ENCODE measurements around the gene MED25.

DNA sequence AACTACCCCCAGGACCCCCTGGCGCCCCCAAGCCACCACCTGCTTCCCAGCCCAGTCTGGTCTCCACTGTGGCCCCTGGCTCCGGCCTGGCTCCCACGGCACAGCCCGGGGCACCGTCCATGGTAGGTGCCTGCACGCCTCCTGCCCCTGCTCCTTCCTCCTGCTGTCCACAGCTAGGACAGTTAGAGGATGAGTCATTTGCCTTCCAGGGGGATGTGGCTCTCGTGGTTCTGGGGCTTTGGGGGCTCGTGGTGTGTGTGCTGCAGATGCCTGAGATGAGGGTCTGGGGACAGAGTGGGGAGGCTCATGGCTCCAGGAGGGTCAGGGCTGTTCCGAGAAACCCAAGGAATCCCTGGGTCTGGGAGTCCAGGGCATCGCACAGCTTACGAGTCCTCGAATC is 12.7 kb downstream of the MED25 start:
- TF ChIP-seq, protein P1, sequence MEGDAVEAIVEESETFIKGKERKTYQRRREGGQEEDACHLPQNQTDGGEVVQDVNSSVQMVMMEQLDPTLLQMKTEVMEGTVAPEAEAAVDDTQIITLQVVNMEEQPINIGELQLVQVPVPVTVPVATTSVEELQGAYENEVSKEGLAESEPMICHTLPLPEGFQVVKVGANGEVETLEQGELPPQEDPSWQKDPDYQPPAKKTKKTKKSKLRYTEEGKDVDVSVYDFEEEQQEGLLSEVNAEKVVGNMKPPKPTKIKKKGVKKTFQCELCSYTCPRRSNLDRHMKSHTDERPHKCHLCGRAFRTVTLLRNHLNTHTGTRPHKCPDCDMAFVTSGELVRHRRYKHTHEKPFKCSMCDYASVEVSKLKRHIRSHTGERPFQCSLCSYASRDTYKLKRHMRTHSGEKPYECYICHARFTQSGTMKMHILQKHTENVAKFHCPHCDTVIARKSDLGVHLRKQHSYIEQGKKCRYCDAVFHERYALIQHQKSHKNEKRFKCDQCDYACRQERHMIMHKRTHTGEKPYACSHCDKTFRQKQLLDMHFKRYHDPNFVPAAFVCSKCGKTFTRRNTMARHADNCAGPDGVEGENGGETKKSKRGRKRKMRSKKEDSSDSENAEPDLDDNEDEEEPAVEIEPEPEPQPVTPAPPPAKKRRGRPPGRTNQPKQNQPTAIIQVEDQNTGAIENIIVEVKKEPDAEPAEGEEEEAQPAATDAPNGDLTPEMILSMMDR (conservative IDR thresholded peaks at IDR 0.05; ENCODE audit: low read depth, low read length) = no peak
- no peak for TF ChIP-seq EZH2 (IDR thresholded peaks at IDR 0.05; ENCODE audit: low read length, unreplicated experiment)
- no peak for TF ChIP-seq EZH2phosphoT487 (IDR thresholded peaks at IDR 0.05; ENCODE audit: borderline replicate concordance, low read length)
